Thyroid gland (tissue), 4 donors: ENCODE data around the gene TUBB2B. TPM values are rescaled to one million over a fixed set of nuclear protein-coding genes. Genes with fewer than 3 reads are reported as not detected.
"Not testable (repeated sequence)": the region's sequence is repeated elsewhere in the genome, so short reads cannot be mapped to it uniquely, and the experiment has no call there.

Experiments
- DNase-seq, 2 donors: peaks; one replicate each; pipeline ENCODE4 v3.0.0-alpha.2; 2019
- H3K27ac ChIP-seq, 3 donors: fragments of 200-600 bp; sonication (generic); 1 replicate in 2 of 3; 2 replicates in 1 of 3; pipeline ENCODE4 v1.5.1; 2016 to 2019; ENCODE audit warnings: mild to moderate bottlenecking in 1 of 3, moderate library complexity in 1 of 3
- H3K27me3 ChIP-seq: fragments of 200-600 bp; sonication (generic); one replicate; pipeline ENCODE4 v1.5.1; 2019
- H3K36me3 ChIP-seq, 2 donors: fragments of 200-600 bp; sonication (generic); one replicate each; pipeline ENCODE4 v1.5.1; 2016 to 2019
- H3K4me1 ChIP-seq, 2 donors: fragments of 200-600 bp; sonication (generic); one replicate each; pipeline ENCODE4 v1.5.1; 2017 to 2019
- H3K4me3 ChIP-seq, 3 donors: fragments of 200-600 bp; sonication (generic); replicated peaks in 1 of 3; 1 replicate in 2 of 3; 2 replicates in 1 of 3; pipeline ENCODE4 v1.5.1; 2016; ENCODE audit warnings: mild to moderate bottlenecking in 1 of 3
- H3K9me3 ChIP-seq: fragments of 200-600 bp; sonication (generic); one replicate; pipeline ENCODE4 v1.5.1; 2017
- CTCF ChIP-seq, 6 experiments: fragments of 200-600 bp in 3 of 6; fragments of 450-650 bp in 3 of 6; sonication (generic) in 3 of 6; IDR thresholded peaks; one replicate each; pipeline ENCODE4 v1.5.1; 2016 to 2019; ENCODE audit warnings: antibody characterized with exemption in 6 of 6, mild to moderate bottlenecking in 2 of 6, inconsistent platforms in 1 of 6, moderate library complexity in 1 of 6
- POLR2A ChIP-seq, 2 donors: fragments of 450-650 bp; IDR thresholded peaks; one replicate each; pipeline ENCODE4 v1.6.1; 2017; ENCODE audit warnings: antibody characterized with exemption in 2 of 2, mild to moderate bottlenecking in 2 of 2, moderate library complexity in 1 of 2
- WGBS, 2 donors: methylation state at CpG; one replicate each; pipeline ENCODE4 v1.1.5; 2017; 5-methylcytosine and 5-hydroxymethylcytosine counted together
- intact Hi-C: fragments of 100-400 bp; cut with DNase I; formaldehyde crosslinking; loops from one replicate; pipeline ENCODE4 v1.15.1; 2023
- total RNA-seq, 4 donors: library from RNA; depleted of rRNA; stranded (reverse); fragments of >200 nt; gene quantifications; one replicate each; pipeline ENCODE4 v1.2.3, GENCODE V29; 2016

TUBB2B gene
- total RNA-seq, 4 donors from 2014 or later = 1.1 to 6.1 (median 3.5) TPM; not detected in 1

DNA sequence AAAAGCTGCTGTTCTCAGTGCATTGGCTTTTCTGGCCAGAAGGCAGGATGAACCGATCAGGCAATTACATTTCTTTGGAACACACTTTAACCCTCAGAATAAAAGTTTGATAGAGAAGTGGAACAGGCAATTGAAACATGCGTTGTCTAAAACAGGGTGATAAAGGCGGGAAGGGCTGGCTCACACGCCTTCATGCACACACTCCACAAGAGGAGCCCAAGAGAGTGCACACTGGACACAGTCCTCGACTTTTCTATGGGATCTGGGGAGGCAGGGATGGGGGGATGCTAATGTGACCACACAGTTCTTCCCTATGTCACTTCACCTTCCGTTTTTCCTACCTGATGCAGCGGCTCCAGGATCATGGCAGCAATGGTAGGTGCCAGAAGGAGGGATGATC, 39.2 kb downstream of the TUBB2B start:
- intact Hi-C loops = no loop called here
- TF ChIP-seq CTCF (IDR thresholded peaks at IDR 0.05) (no peak), POLR2A (IDR thresholded peaks at IDR 0.05) (no peak)
- no peaks in the 10 kb centered on the region for H3K27me3 ChIP-seq
- no peak overlapping the region for H3K4me3 ChIP-seq
- H3K27ac ChIP-seq = no peak overlapping the region
- DNase-seq = no peak
- H3K9me3 ChIP-seq = no peaks in the 10 kb centered on the region
- no peaks in the 10 kb centered on the region for H3K4me1 ChIP-seq
- 76 to 79% methylated on average over 7 of the region's 7 CpGs for WGBS, 2 donors
- H3K36me3 ChIP-seq = no peaks in the 10 kb centered on the region

- no peak overlapping the region for H3K4me3 ChIP-seq
- WGBS, 2 donors = 81 to 94% methylated on average over 3 of the region's 3 CpGs
- intact Hi-C loops = no loop called here
- no peaks in the 10 kb centered on the region for H3K36me3 ChIP-seq
- TF ChIP-seq CTCF (IDR thresholded peaks at IDR 0.05) = no peak
- TF ChIP-seq POLR2A (IDR thresholded peaks at IDR 0.05) = no peak
- no peaks in the 10 kb centered on the region for H3K27me3 ChIP-seq
- H3K4me1 ChIP-seq = no peaks in the 10 kb centered on the region
- DNase-seq = peak in 1 of 2 donors; percentile 11
- no peak overlapping the region for H3K27ac ChIP-seq
- H3K9me3 ChIP-seq = no peaks in the 10 kb centered on the region
Measured at GRCh38 chr6:3186974-3187382, 40.5 kb downstream of the TUBB2B start.

- H3K4me3 ChIP-seq = no peak overlapping the region
- H3K9me3 ChIP-seq = no peaks in the 10 kb centered on the region
- no peaks in the 10 kb centered on the region for H3K36me3 ChIP-seq
- 82 to 93% methylated on average over 4 of the region's 4 CpGs for WGBS, 2 donors
- H3K27me3 ChIP-seq = no peaks in the 10 kb centered on the region
- no peak for DNase-seq
- H3K27ac ChIP-seq = no peak overlapping the region
- intact Hi-C loops = no loop called here
- H3K4me1 ChIP-seq = peaks cover 8 to 9% of the 10 kb centered on the region in 2 donors
- TF ChIP-seq POLR2A (IDR thresholded peaks at IDR 0.05) (no peak), CTCF (IDR thresholded peaks at IDR 0.05) (no peak)
Measured at GRCh38 chr6:3183066-3183465, 44.4 kb downstream of the TUBB2B start.

- TF ChIP-seq CTCF (IDR thresholded peaks at IDR 0.05) (no peak), POLR2A (IDR thresholded peaks at IDR 0.05) (no peak)
- H3K4me1 ChIP-seq = peaks cover 9 to 11% of the 10 kb centered on the region in 2 donors
- no peak overlapping the region for H3K27ac ChIP-seq
- no peak overlapping the region for H3K4me3 ChIP-seq
- no peaks in the 10 kb centered on the region for H3K9me3 ChIP-seq
- H3K36me3 ChIP-seq = no peaks in the 10 kb centered on the region
- H3K27me3 ChIP-seq = no peaks in the 10 kb centered on the region
- intact Hi-C loops = no loop called here
- WGBS, 2 donors = 70 to 82% methylated on average over 2 of the region's 2 CpGs
- DNase-seq = no peak
Measured at GRCh38 chr6:3181105-3181504, 46.3 kb downstream of the TUBB2B start.

- 20% methylated on average over 1 of the region's 8 CpGs; no CpG with 5 or more reads in 1 of the 2 donors for WGBS, 2 donors
- H3K4me1 ChIP-seq = peaks cover 20 to 21% of the 10 kb centered on the region in 2 donors
- intact Hi-C loops, DNase-seq, H3K9me3 ChIP-seq, H3K36me3 ChIP-seq, H3K27me3 ChIP-seq, H3K4me3 ChIP-seq, H3K27ac ChIP-seq: not testable (repeated sequence)
Measured at GRCh38 chr6:3179945-3180344, 47.5 kb downstream of the TUBB2B start.

- intact Hi-C loops = not testable (repeated sequence)
- WGBS, 2 donors = 56 to 59% methylated on average over 4 of the region's 8 CpGs
Measured at GRCh38 chr6:3178666-3179065, 48.8 kb downstream of the TUBB2B start.

More at GRCh38 chr6:3178666-3179065, 48.8 kb downstream of the TUBB2B start:
- not testable (repeated sequence) for H3K4me3 ChIP-seq, H3K9me3 ChIP-seq, H3K27me3 ChIP-seq, H3K36me3 ChIP-seq
- H3K27ac ChIP-seq = peak overlapping the region in 1 of 3 donors; percentile 26
- peaks cover 20 to 22% of the 10 kb centered on the region in 2 donors for H3K4me1 ChIP-seq
- peak; percentile 87 to 93 for DNase-seq
